HepG2 (cell line): ENCODE measurements around the gene RRP36. TPM values are rescaled to one million over a fixed set of nuclear protein-coding genes. Genes with fewer than 3 reads are reported as not detected.

Experiments used
- AHDC1 ChIP-seq: sonication (generic); formaldehyde crosslinking; IDR thresholded peaks from 2 replicates; pipeline ENCODE4 v1.5.1; 2020; ENCODE audit warnings: mild to moderate bottlenecking, missing genetic modification reagents, borderline replicate concordance
- ATF2 ChIP-seq: sonication (generic); formaldehyde crosslinking; IDR thresholded peaks from 2 replicates; pipeline ENCODE4 v1.4.0; 2020; ENCODE audit warnings: missing genetic modification reagents
- ATF7-NPFF ChIP-seq: sonication (generic); formaldehyde crosslinking; IDR thresholded peaks from 2 replicates; pipeline ENCODE4 v1.8.1; 2023; ENCODE audit warnings: mild to moderate bottlenecking, low read depth, missing genetic modification reagents, moderate library complexity
- NFYB ChIP-seq: sonication (generic); formaldehyde crosslinking; IDR thresholded peaks from 2 replicates; pipeline ENCODE4 v1.4.0; 2020; ENCODE audit warnings: missing genetic modification reagents
- PAX8 ChIP-seq: sonication (generic); formaldehyde crosslinking; IDR thresholded peaks from 2 replicates; pipeline ENCODE4 v1.8.0; 2022; ENCODE audit warnings: mild to moderate bottlenecking, missing genetic modification reagents, borderline replicate concordance
- POGZ ChIP-seq: sonication (generic); formaldehyde crosslinking; IDR thresholded peaks from 2 replicates; pipeline ENCODE4 v1.4.0; 2020; ENCODE audit warnings: mild to moderate bottlenecking, missing genetic modification reagents
- RBM39 ChIP-seq: fragments of 200-400 bp; formaldehyde crosslinking; IDR thresholded peaks from one replicate; pipeline ENCODE4 v1.6.1; 2018; ENCODE audit warnings: antibody characterized with exemption, mild to moderate bottlenecking, low read depth, low read length; ENCODE audit not compliant: poor library complexity, severe bottlenecking
- RCOR2 ChIP-seq: IDR thresholded peaks from 2 replicates; pipeline ENCODE4 v1.6.1; 2016; ENCODE audit warnings: missing biosample characterization, missing genetic modification reagents
- SAFB2 ChIP-seq: sonication (generic); formaldehyde crosslinking; IDR thresholded peaks from 2 replicates; pipeline ENCODE4 v1.5.1; 2020; ENCODE audit warnings: missing genetic modification reagents, low read depth, mild to moderate bottlenecking, borderline replicate concordance
- UBTF ChIP-seq: sonication (generic); formaldehyde crosslinking; IDR thresholded peaks from 2 replicates; pipeline ENCODE4 v1.4.0; 2020; ENCODE audit warnings: mild to moderate bottlenecking, missing genetic modification reagents
- ZNF205 ChIP-seq: IDR thresholded peaks from 2 replicates; pipeline ENCODE4 v1.6.1; 2018; ENCODE audit warnings: missing biosample characterization, missing genetic modification reagents
- ZNF282 ChIP-seq: fragments of 450-650 bp; IDR thresholded peaks from 2 replicates; pipeline ENCODE4 v1.6.1; 2018; ENCODE audit not compliant: partially characterized antibody
- ZNF350 ChIP-seq: sonication (generic); formaldehyde crosslinking; IDR thresholded peaks from 2 replicates; pipeline ENCODE4 v1.4.0; 2020; ENCODE audit warnings: mild to moderate bottlenecking, low read depth, missing genetic modification reagents, borderline replicate concordance
- ZNF670 ChIP-seq: sonication (generic); formaldehyde crosslinking; IDR thresholded peaks from 2 replicates; pipeline ENCODE4 v1.8.0; 2022; ENCODE audit warnings: mild to moderate bottlenecking, missing genetic modification reagents, borderline replicate concordance
- ZNF746 ChIP-seq: sonication (generic); formaldehyde crosslinking; IDR thresholded peaks from 2 replicates; pipeline ENCODE4 v1.8.0; 2022; ENCODE audit warnings: mild to moderate bottlenecking, missing genetic modification reagents
- ZNF770 ChIP-seq: sonication (generic); formaldehyde crosslinking; IDR thresholded peaks from 2 replicates; pipeline ENCODE4 v1.5.0; 2020; ENCODE audit warnings: mild to moderate bottlenecking, missing genetic modification reagents
- polyA plus RNA-seq, 8 experiments: library from polyadenylated mRNA; depleted of rRNA in 3 of 8; stranded (reverse) in 7 of 8; unstranded in 1 of 8; fragments of >200 nt; fragmentation: Illumina TruSeq in 4 of 8; extraction: Trizol in 4 of 8; gene quantifications; 2 replicates each; pipeline versions ENCODE4 v1.2.1 to v1.2.3, GENCODE V29; 2011 to 2016; ENCODE audit warnings: low read depth in 4 of 8, missing spikeins in 1 of 8, mixed read lengths in 1 of 8; ENCODE audit not compliant: insufficient read depth in 1 of 8
- total RNA-seq, 5 experiments: library from RNA; depleted of rRNA; stranded (reverse); fragments of >200 nt; fragmentation: Illumina TruSeq; extraction: Trizol; gene quantifications; 2 replicates each; pipeline ENCODE4 v1.2.3, GENCODE V29; 2016; ENCODE audit warnings: low read depth in 1 of 5

Gene RRP36
- total and polyA plus RNA-seq, 2 of the 13 experiments (the other 11 are each of a cell fraction or from before 2014, with no cell fraction given): 29.5 to 144 TPM

- TF ChIP-seq ZNF350 (CRISPR knock-in tag): peak; percentile 59; the same call in 1 of the 2 replicates
- TF ChIP-seq SAFB2: peak; percentile 43; the same call in 1 of the 2 replicates
- TF ChIP-seq ATF7-NPFF (CRISPR knock-in tag): 0 out of 2 replicates have a peak, but pooled peaks have one; percentile 15
- TF ChIP-seq ZNF770 (CRISPR knock-in tag): no peak
- peak; percentile 11; the same call in 1 of the 2 replicates for TF ChIP-seq NFYB
- TF ChIP-seq ZNF670 (CRISPR knock-in tag): peak; percentile 84
- TF ChIP-seq ATF2 (CRISPR knock-in tag): 0 out of 2 replicates have a peak, but pooled peaks have one; percentile 14
- no peak for TF ChIP-seq POGZ (CRISPR knock-in tag)
- TF ChIP-seq AHDC1 (CRISPR knock-in tag): peak; percentile 55; the same call in 1 of the 2 replicates
- TF ChIP-seq ZNF205 (CRISPR knock-in tag): peak; percentile 16; the same call in 1 of the 2 replicates
- no peak for TF ChIP-seq RCOR2 (CRISPR knock-in tag)
- TF ChIP-seq UBTF: peak; percentile 56
- TF ChIP-seq PAX8 (CRISPR knock-in tag): 0 out of 2 replicates have a peak, but pooled peaks have one; percentile 39
- peak; percentile 37 for TF ChIP-seq RBM39
- peak; percentile 77; the same call in 1 of the 2 replicates for TF ChIP-seq ZNF746 (CRISPR knock-in tag)
- TF ChIP-seq ZNF282: no peak
These were observed 55.3 kb downstream of the RRP36 start (continued) for GRCh38 chr6:43076464-43077332.
